ENCODE results near the gene GNAI3.
"Not testable (repeated sequence)": the region's sequence is repeated elsewhere in the genome, so short reads cannot be mapped to it uniquely, and the experiment has no call there.

Gene GNAI3

GRCh38 chr1:109640285-109640865 lies 92.0 kb downstream of the GNAI3 start:
- peak; percentile 32 for DNase-seq

- no peak for DNase-seq
These were observed 92.8 kb downstream of the GNAI3 start for GRCh38 chr1:109641078-109641740.

DNA sequence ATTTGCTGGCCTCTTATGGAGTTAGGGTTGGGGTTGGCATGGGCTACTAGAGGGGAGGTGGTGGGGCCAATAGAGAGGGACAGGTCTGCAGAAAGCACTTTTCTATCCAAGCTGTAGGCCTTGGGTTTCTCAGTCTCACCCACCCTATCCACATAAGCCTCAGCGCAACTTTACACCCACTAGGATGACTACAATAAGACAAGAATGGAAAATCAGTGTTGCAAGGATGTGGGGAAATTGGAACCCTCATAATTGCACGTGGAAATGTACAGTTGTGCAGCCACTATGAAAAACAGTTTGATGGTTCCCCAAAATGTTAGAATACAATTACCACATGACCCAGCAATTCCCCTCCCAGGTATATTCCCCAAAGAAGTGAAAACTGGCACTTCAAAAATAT lies 93.4 kb downstream of the GNAI3 start:
- DNase-seq = no peak

GRCh38 chr1:109642626-109643025 lies 94.2 kb downstream of the GNAI3 start:
- no peak for DNase-seq

- peak; percentile 32 for DNase-seq
These were observed 95.2 kb downstream of the GNAI3 start for GRCh38 chr1:109643385-109644230.

- DNase-seq = no peak
These were observed 96.3 kb downstream of the GNAI3 start for GRCh38 chr1:109644670-109645069.

GRCh38 chr1:109649491-109649914 lies 101.1 kb downstream of the GNAI3 start:
- no peak for DNase-seq

- no peak for DNase-seq
These were observed 102.2 kb downstream of the GNAI3 start for GRCh38 chr1:109650609-109651008.

DNA sequence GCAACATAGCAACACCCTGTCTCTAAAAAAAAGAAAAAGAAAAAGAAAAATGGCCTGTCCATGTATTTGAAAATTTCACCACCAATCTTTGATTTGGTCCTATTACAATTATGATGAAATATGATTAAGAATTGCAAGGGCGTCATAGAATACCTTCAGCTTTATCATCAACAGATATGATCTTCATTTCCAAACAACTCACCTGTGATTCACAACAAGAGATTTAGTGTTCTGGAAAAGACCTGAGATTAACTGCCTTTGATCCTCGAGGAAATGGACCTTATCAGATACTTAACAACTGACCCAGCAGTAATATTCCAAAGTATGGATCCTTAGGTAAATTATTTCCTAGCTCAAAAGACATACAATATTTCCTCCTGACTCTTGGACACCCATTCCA lies 104.0 kb downstream of the GNAI3 start:
- no peak for DNase-seq

DNA sequence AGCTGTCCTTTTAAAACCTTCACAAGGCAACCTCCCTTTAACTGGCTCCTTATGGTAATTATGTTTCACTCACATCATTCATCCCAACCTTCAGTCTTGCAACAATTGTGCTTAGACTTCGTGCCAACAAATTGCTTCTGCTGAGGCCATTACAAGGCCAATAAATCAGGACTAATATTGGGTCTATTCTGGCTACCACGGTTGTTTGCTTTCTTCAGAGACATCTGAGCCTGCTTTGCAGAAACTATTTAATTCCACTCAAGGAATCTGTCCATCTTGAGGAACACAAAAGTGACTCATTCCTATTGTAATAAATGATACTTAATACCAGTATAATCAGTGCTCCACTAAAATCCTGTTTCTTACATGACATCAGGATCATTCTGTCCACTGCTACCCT lies 104.9 kb downstream of the GNAI3 start:
- no peak for DNase-seq

DNA sequence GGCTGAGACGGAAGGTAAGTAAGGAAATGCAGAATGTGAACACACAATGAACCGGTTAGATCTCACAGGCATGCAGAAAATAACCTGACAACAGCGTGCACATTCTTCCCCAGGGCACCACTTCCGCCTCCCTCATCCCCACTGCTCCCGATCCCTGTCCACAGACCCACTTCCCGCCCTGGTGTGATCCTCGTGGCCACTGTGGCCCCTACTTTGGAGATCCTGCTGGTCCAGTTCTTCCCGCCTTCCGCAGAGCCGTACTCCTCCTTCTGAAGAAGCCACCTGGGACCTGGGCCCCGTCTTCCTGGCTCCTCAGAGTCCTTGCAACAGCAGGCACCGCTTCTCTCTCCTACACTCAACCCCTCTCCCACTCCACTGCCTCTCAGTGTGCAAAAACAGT lies 106.1 kb downstream of the GNAI3 start:
- DNase-seq = no peak

DNA sequence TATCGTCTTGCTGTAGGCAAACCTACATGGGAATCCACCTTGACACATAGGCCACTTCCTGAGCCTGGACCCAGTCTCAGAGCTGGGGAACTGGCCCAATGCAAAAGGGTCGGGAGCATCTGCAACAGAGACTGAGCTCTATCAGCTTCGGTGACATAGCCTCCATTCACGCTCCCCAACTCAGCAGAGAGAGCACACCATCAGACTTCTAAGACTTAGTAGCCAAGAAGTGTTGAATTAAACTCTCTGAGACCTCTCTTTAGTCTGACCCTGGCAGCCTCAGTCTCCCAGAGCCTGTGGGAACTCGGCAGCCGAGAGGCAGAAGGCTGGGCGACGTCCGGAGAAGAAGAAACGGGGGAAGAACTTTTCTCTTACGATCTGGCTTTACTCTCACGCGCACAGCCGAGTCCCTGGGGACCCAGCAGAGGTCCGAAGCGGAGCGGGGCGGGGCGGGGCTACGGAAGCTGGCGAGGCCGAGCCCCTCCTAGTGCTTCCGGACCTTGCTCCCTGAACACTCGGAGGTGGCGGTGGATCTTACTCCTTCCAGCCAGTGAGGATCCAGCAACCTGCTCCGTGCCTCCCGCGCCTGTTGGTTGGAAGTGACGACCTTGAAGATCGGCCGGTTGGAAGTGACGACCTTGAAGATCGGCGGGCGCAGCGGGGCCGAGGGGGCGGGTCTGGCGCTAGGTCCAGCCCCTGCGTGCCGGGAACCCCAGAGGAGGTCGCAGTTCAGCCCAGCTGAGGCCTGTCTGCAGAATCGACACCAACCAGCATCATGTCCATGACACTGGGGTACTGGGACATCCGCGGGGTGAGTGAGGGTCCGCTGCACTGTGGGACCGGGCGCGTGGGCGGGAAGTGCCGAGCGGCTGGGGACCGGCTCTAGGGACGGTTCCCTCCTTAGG lies 107.5 kb downstream of the GNAI3 start, which contains the start of gene GSTM4:
Gene GSTM4 (plus strand): TSS at position 485 of the 905 bp plus-strand sequence. CDS start 291 bp downstream, at position 776.
- peak; percentile 22 for DNase-seq

- no peak for DNase-seq
These were observed 109.0 kb downstream of the GNAI3 start for GRCh38 chr1:109657395-109657794.

DNA sequence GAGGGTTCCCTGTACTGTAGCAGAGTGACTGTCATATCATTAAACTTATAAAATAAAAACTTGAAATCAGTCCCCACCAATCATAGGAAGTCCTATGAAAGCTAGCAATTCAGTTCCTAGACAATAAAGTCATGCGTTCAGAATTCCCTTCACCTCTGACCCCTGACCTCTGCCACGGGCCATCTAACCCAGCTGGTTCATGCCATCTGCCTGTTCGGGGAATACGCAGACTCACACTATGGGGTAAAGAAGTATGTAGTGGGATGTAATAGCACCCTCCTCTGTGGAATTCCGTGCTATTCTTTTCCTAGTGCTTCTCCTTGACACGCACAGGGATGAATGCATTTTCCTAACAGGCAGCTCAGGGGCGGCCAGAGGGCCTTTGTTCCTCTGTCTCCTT lies 109.6 kb downstream of the GNAI3 start:
- no peak for DNase-seq

DNA sequence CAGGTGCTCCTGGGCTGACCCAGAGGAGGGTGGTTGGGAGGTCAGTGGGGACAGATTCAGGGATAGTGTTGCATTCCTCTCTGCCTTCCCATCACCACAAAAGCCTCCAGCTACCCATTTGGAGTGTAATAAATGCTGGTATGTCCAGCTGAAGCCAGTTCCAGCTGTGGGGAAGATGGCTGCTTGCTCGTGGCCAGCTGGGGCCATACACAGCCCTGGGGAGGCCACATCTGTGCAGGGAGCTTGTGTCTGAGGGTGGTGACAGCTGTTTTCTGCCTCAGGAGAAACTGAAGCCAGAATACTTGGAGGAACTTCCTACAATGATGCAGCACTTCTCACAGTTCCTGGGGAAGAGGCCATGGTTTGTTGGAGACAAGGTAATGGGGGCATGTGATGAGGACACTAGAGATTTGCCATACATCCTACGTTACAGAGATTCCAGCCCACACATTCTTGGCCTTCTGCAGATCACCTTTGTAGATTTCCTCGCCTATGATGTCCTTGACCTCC lies 110.2 kb downstream of the GNAI3 start:
- no peak for DNase-seq

DNA sequence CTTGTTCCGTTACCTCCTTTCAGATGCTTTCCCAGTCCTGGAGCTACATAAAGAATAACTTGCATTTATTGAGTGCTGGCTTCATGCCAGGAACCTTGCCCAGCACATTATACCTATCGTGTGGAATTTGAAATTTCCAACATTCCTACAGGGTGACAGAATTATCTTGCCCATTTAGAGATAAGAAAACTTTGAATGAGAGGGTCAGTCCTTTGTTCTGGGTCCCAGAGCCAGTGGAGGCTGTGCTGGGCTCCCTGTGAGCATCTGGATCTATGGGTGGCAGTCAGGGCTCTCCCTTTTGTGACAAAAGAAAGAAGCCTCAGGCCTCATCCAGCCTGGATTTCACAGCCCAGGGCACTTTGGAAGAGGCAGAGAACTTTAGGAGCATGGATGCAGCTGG lies 110.7 kb downstream of the GNAI3 start:
- no peak for DNase-seq

GRCh38 chr1:109659997-109660690 lies 111.7 kb downstream of the GNAI3 start:
- no peak for DNase-seq

DNA sequence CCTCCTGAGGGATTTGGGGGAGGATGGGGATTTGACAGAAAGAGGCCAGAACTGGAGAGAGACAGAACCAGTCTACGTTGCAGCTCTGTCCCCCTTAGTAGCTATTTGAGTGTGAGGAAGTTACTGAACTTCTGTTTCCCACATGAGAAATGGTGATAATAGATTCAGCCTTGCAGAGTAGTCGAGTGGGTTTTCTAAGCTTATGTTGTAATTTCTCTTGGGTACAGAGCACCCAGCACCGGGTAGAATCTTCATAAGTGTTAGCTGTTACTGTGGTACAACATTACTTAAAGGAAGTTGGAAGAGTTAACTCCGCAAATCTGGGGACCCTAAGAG lies 112.2 kb downstream of the GNAI3 start:
- not testable (repeated sequence) for DNase-seq

- no peak for DNase-seq
These were observed 113.0 kb downstream of the GNAI3 start for GRCh38 chr1:109661391-109661790.

GRCh38 chr1:109664671-109665070 lies 116.3 kb downstream of the GNAI3 start:
- DNase-seq = no peak

DNA sequence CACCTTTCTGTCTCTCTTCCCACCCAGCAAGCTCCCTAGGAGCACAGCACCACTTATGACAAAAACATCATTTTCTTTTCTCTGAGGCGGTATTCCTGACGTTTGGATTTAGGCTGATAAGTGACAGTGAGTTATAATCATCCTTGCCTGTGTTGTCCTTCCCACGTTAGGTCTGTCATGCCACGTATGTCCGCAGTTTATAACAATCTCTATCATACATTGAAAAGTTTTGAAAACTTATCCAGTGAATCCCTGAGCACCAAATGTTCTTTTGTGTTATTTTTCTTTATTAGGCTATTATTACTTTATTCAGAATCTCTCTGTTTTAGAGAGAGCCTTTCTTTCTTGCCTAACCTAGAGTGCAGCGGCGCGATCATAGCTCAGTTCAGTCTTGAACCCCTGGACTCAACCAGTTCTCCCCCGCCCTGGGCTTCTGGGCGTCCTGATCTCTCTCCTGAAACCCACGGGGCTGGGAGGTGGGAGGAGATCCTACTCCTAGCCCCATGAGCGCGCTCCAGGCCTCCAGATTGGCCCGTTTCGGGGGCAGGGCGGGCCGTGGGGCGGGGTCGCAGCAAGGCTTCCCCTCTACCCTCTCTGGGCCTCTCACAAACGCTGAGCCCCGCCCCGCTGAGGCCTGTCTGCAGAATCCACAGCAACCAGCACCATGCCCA lies 119.2 kb downstream of the GNAI3 start, which contains the start of gene GSTM2:
Gene GSTM2 (plus strand): TSS at position 606 of the 671 bp plus-strand sequence. CDS start 59 bp downstream, at position 665.
- DNase-seq = peak; percentile 22
